Suprapubic skin (tissue), 4 donors: ENCODE data around the gene ZNF804B. TPM values are rescaled to one million over a fixed set of nuclear protein-coding genes. Genes with fewer than 3 reads are reported as not detected.

Experiments used
- DNase-seq, 2 donors: peaks; one replicate each; pipeline ENCODE4 v3.0.0-alpha.2; 2019; ENCODE audit warnings: low spot score in 2 of 2
- H3K27ac ChIP-seq: fragments of 200-600 bp; sonication (generic); one replicate; pipeline ENCODE4 v1.5.1; 2019
- H3K27me3 ChIP-seq: fragments of 200-600 bp; sonication (generic); one replicate; pipeline ENCODE4 v1.5.1; 2019
- H3K36me3 ChIP-seq: fragments of 200-600 bp; sonication (generic); one replicate; pipeline ENCODE4 v1.5.1; 2019
- H3K4me1 ChIP-seq: fragments of 200-600 bp; sonication (generic); one replicate; pipeline ENCODE4 v1.5.1; 2019
- H3K4me3 ChIP-seq: fragments of 200-600 bp; sonication (generic); one replicate; pipeline ENCODE4 v1.5.1; 2019; ENCODE audit warnings: mild to moderate bottlenecking
- H3K9me3 ChIP-seq: fragments of 200-600 bp; sonication (generic); one replicate; pipeline ENCODE4 v1.5.1; 2019
- EP300 ChIP-seq: sonication (generic); formaldehyde crosslinking; IDR thresholded peaks from one replicate; pipeline ENCODE4 v1.6.1; 2017; ENCODE audit warnings: antibody characterized with exemption
- POLR2A ChIP-seq, 2 donors: fragments of 450-650 bp; IDR thresholded peaks; one replicate each; pipeline ENCODE4 v1.6.1; 2017; ENCODE audit warnings: antibody characterized with exemption in 2 of 2, mild to moderate bottlenecking in 2 of 2, moderate library complexity in 2 of 2
- POLR2AphosphoS5 ChIP-seq, 3 donors: sonication (generic); formaldehyde crosslinking; IDR thresholded peaks; one replicate each; pipeline ENCODE4 v1.6.1; 2017; ENCODE audit warnings: antibody characterized with exemption in 3 of 3
- WGBS: methylation state at CpG from one replicate; pipeline ENCODE4 v1.1.5; 2018; 5-methylcytosine and 5-hydroxymethylcytosine counted together
- total RNA-seq, 4 donors: library from RNA; depleted of rRNA; stranded (reverse); fragments of >200 nt; gene quantifications; one replicate each; pipeline ENCODE4 v1.1.0, GENCODE V29; 2016
- TF ChIP-seq, protein P1 (sequence below), 2 donors: fragments of 200-600 bp in 1 of 2; fragments of 450-650 bp in 1 of 2; sonication (generic) in 1 of 2; IDR thresholded peaks; one replicate each; pipeline ENCODE4 v1.5.1; 2016 to 2019; ENCODE audit warnings: antibody characterized with exemption in 2 of 2, mild to moderate bottlenecking in 1 of 2, moderate library complexity in 1 of 2

ZNF804B gene
- total RNA-seq, 4 donors from 2014 or later, result not detected

DNA sequence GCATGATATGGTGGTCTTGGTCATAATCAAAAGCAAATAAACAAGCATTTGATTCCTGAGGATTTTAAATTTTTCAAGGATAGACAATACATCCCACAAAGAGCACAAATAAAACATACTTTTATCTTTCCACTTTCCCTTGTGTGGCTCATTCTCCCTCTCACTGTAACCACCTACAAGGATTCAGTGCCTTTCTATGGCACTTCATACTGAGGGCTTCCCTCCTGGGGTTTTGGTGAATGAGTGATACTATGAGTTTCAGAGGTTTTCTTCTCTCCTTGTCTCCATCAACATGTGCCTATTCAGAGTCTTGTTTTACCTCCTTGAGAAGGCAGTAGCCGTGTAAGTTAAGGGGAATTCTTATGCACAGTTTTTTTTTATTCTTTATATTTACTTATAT, 332.1 kb downstream of the ZNF804B start:
- Histone ChIP-seq H3K4me3 (no peak overlapping the region), H3K9me3 (no peaks in the 10 kb centered on the region), H3K36me3 (no peaks in the 10 kb centered on the region), H3K27me3 (no peaks in the 10 kb centered on the region), H3K27ac (no peak overlapping the region), H3K4me1 (no peaks in the 10 kb centered on the region)
- WGBS, result 85% methylated on average over 1 of the region's 1 CpG
- TF ChIP-seq EP300 (no peak), POLR2AphosphoS5 (IDR thresholded peaks at IDR 0.05) (no peak), POLR2A (IDR thresholded peaks at IDR 0.05) (no peak)
- TF ChIP-seq, protein P1, sequence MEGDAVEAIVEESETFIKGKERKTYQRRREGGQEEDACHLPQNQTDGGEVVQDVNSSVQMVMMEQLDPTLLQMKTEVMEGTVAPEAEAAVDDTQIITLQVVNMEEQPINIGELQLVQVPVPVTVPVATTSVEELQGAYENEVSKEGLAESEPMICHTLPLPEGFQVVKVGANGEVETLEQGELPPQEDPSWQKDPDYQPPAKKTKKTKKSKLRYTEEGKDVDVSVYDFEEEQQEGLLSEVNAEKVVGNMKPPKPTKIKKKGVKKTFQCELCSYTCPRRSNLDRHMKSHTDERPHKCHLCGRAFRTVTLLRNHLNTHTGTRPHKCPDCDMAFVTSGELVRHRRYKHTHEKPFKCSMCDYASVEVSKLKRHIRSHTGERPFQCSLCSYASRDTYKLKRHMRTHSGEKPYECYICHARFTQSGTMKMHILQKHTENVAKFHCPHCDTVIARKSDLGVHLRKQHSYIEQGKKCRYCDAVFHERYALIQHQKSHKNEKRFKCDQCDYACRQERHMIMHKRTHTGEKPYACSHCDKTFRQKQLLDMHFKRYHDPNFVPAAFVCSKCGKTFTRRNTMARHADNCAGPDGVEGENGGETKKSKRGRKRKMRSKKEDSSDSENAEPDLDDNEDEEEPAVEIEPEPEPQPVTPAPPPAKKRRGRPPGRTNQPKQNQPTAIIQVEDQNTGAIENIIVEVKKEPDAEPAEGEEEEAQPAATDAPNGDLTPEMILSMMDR (IDR thresholded peaks at IDR 0.05), result no peak
- no peak for DNase-seq

DNA sequence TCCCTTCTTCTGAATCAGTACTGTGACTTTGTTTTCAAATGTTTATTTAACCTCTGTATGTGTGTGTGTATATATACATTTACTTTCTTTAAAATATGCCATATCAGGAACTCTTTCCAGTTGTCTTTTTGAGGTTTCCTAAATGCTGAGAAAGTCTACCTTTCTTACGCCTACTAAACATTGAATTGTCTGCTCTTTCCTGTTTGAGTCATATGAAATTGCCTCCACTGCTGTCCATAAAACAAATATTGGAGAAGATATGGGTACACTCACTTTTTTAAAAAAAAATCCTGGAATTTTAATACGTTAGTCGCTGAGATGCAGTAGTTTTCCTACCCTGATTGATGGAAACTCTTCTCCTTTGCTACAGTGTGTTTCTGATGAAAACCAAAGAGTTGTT, 334.8 kb downstream of the ZNF804B start:
- H3K36me3 ChIP-seq, result no peaks in the 10 kb centered on the region
- 88% methylated on average over 3 of the region's 3 CpGs for WGBS
- no peak overlapping the region for H3K4me3 ChIP-seq
- no peaks in the 10 kb centered on the region for H3K9me3 ChIP-seq
- no peak overlapping the region for H3K27ac ChIP-seq
- H3K27me3 ChIP-seq, result no peaks in the 10 kb centered on the region
- no peaks in the 10 kb centered on the region for H3K4me1 ChIP-seq
- no peak for DNase-seq
- TF ChIP-seq POLR2AphosphoS5 (IDR thresholded peaks at IDR 0.05), result no peak
- TF ChIP-seq EP300, result no peak
- no peak for TF ChIP-seq POLR2A (IDR thresholded peaks at IDR 0.05)
- TF ChIP-seq, protein P1 (IDR thresholded peaks at IDR 0.05), result no peak

DNA sequence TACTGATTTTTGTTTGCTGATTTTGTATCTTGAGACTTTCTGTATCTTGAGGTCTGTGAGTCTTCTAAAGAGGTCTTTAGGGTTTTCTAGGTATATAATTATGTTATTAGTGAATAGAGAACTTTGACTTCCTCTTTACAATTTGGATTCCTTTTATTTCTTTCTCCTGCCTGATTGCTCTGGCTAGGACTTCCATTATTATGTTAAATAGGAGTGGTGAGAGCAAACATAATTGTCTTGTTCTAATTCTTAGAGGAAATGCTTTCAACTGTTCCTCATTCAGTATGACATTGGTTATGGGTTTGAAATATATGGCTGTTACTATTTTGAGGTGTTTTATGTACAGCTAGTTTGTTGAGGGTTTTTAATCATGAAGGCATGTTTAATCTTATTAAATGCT, 344.1 kb downstream of the ZNF804B start:
- no peak overlapping the region for H3K27ac ChIP-seq

DNA sequence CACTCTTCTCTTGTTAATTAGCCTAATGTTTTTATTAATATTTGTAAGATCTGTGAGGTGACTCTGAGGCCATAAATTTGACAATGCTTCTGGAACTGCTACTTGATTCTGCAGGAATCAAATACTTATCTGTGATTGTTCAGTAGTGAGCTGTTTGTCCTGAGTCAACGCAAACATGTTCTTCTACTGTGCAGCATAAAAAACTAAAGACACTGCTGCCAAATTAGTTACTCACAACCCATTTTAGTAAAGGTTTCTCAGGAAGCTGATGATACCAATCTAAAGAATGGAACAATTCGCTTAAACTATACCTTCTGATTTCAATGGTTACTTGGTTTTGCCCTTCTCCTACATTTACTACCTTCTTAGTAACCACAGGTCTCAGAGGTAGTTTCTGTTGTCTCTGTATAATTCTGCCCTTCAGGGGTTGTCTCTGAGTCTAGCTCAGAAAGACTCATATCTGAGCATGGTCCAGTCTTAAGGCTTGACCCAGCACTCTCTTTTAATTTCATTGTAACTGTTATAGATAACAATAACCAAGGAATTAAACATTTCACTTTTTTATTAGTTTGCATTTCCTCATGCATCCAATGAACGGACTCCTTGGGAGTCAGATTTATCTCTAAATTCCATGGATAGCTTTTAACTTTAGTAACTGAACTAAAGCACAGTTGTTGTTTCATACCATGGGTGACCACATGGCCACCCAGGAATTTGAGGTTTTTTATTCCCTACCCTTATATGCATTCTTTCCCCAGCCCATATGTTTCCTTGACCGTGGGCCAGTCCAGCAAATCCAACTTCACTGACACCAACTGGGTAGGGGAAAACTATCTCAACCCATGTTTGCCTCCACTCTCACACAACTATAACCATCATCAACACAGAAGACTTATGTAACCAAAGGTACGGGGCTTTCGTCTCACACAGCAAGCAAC, 345.5 kb downstream of the ZNF804B start:
- 85% methylated on average over 6 of the region's 6 CpGs for WGBS

More for the DNA sequence above, 344.1 kb downstream of the ZNF804B start:
- no peaks in the 10 kb centered on the region for H3K9me3 ChIP-seq
- H3K4me3 ChIP-seq, result no peak overlapping the region
- H3K36me3 ChIP-seq, result no peaks in the 10 kb centered on the region
- TF ChIP-seq POLR2AphosphoS5 (IDR thresholded peaks at IDR 0.05) (no peak), POLR2A (IDR thresholded peaks at IDR 0.05) (no peak), EP300 (no peak)
- TF ChIP-seq, protein P1 (IDR thresholded peaks at IDR 0.05), result no peak
- no peaks in the 10 kb centered on the region for H3K4me1 ChIP-seq
- no peak for DNase-seq
- no peaks in the 10 kb centered on the region for H3K27me3 ChIP-seq

GRCh38 chr7:89123871-89124270, 364.4 kb downstream of the ZNF804B start:
- Histone ChIP-seq H3K36me3 (no peaks in the 10 kb centered on the region), H3K27ac (no peak overlapping the region), H3K4me3 (no peak overlapping the region), H3K4me1 (no peaks in the 10 kb centered on the region), H3K27me3 (no peaks in the 10 kb centered on the region), H3K9me3 (no peaks in the 10 kb centered on the region)
- TF ChIP-seq EP300 (no peak), POLR2AphosphoS5 (IDR thresholded peaks at IDR 0.05) (no peak), POLR2A (IDR thresholded peaks at IDR 0.05) (no peak)
- TF ChIP-seq, protein P1 (IDR thresholded peaks at IDR 0.05), result no peak
- no peak for DNase-seq
- 61% methylated on average over 2 of the region's 2 CpGs for WGBS

More for the DNA sequence above, 345.5 kb downstream of the ZNF804B start:
- TF ChIP-seq, protein P1 (IDR thresholded peaks at IDR 0.05), result no peak
- TF ChIP-seq POLR2A (IDR thresholded peaks at IDR 0.05) (no peak), POLR2AphosphoS5 (IDR thresholded peaks at IDR 0.05) (no peak), EP300 (no peak)
- Histone ChIP-seq H3K36me3 (no peaks in the 10 kb centered on the region), H3K27ac (no peak overlapping the region), H3K4me1 (no peaks in the 10 kb centered on the region), H3K9me3 (no peaks in the 10 kb centered on the region), H3K27me3 (no peaks in the 10 kb centered on the region), H3K4me3 (no peak overlapping the region)
- no peak for DNase-seq
